GM23338 (cell line): Measurements from ENCODE around the gene LPIN1. TPM values are rescaled to one million over a fixed set of nuclear protein-coding genes. Genes with fewer than 3 reads are reported as not detected.

Experiments used
- ATAC-seq: fragments of 200-7000 bp; cut with Tn5 transposase; 3 replicates; pipeline ENCODE4 v1.9.1; 2020
- DNase-seq: peaks from one replicate; pipeline ENCODE4 v3.0.0-alpha.2; 2015; ENCODE audit warnings: low spot score
- H2AFZ ChIP-seq: fragments of 200-600 bp; sonication (generic); 2 replicates; pipeline ENCODE4 v1.8.0; 2016; ENCODE audit warnings: antibody characterized with exemption, mild to moderate bottlenecking, moderate library complexity
- H3F3A ChIP-seq: fragments of 200-600 bp; sonication (generic); replicated peaks from 2 replicates; pipeline ENCODE4 v1.8.0; 2017; ENCODE audit warnings: antibody characterized with exemption, mixed run types, low read depth
- H3K27ac ChIP-seq: fragments of 200-600 bp; sonication (generic); 2 replicates; pipeline ENCODE4 v1.6.1; 2016; ENCODE audit warnings: low read depth
- H3K27me3 ChIP-seq: fragments of 200-600 bp; sonication (generic); 2 replicates; pipeline ENCODE4 v1.8.0; 2016; ENCODE audit warnings: mild to moderate bottlenecking, mixed run types, moderate library complexity; ENCODE audit not compliant: insufficient read depth
- H3K36me3 ChIP-seq: fragments of 200-600 bp; sonication (generic); 2 replicates; pipeline ENCODE4 v1.8.0; 2016; ENCODE audit warnings: mild to moderate bottlenecking; ENCODE audit not compliant: insufficient read depth
- H3K4me1 ChIP-seq: fragments of 200-600 bp; sonication (generic); 2 replicates; pipeline ENCODE4 v1.8.0; 2016; ENCODE audit warnings: mild to moderate bottlenecking, moderate library complexity; ENCODE audit not compliant: insufficient read depth
- H3K4me2 ChIP-seq: fragments of 200-600 bp; sonication (generic); 2 replicates; pipeline ENCODE4 v1.7.1; 2017; ENCODE audit warnings: mixed run types
- H3K4me3 ChIP-seq: fragments of 200-600 bp; sonication (generic); 2 replicates; pipeline ENCODE4 v1.6.1; 2016; ENCODE audit warnings: mixed run types
- H3K79me2 ChIP-seq: fragments of 200-600 bp; sonication (generic); replicated peaks from 2 replicates; pipeline ENCODE4 v1.8.0; 2017; ENCODE audit warnings: mild to moderate bottlenecking; ENCODE audit not compliant: insufficient read depth
- H3K9me2 ChIP-seq: fragments of 200-600 bp; sonication (generic); 2 replicates; pipeline ENCODE4 v1.8.0; 2017; ENCODE audit not compliant: insufficient read depth
- H4K20me1 ChIP-seq: fragments of 200-600 bp; sonication (generic); replicated peaks from 2 replicates; pipeline ENCODE4 v1.8.0; 2017; ENCODE audit warnings: mild to moderate bottlenecking; ENCODE audit not compliant: insufficient read depth
- H3K27ac Mint-ChIP-seq: 2 replicates; pipeline ENCODE4 v1.8.0; 2020; ENCODE audit warnings: inconsistent platforms, mild to moderate bottlenecking, moderate library complexity, mixed read lengths
- H3K27me3 Mint-ChIP-seq: 3 replicates; pipeline ENCODE4 v1.8.0; 2022; ENCODE audit warnings: low read depth, mild to moderate bottlenecking, moderate library complexity, mixed read lengths, inconsistent platforms; ENCODE audit not compliant: insufficient read depth, poor library complexity
- H3K36me3 Mint-ChIP-seq: 3 replicates; pipeline ENCODE4 v1.8.0; 2021; ENCODE audit warnings: low read depth, mild to moderate bottlenecking, inconsistent platforms, moderate library complexity, mixed read lengths
- H3K4me1 Mint-ChIP-seq: 3 replicates; pipeline ENCODE4 v1.8.0; 2020; ENCODE audit warnings: mild to moderate bottlenecking, inconsistent platforms, mixed read lengths
- H3K4me3 Mint-ChIP-seq: 3 replicates; pipeline ENCODE4 v1.8.0; 2021; ENCODE audit warnings: moderate library complexity, mild to moderate bottlenecking, inconsistent platforms, mixed read lengths
- H3K9me3 Mint-ChIP-seq: 3 replicates; pipeline ENCODE4 v1.8.0; 2020; ENCODE audit warnings: moderate library complexity, mild to moderate bottlenecking, inconsistent platforms, mixed read lengths
- CREB1 ChIP-seq: fragments of 250-450 bp; sonication (Bioruptor Pico); IDR thresholded peaks from 2 replicates; pipeline ENCODE4 v1.5.0; 2020; ENCODE audit warnings: low read depth, mild to moderate bottlenecking, moderate library complexity
- EZH2 ChIP-seq: fragments of 200-600 bp; sonication (generic); IDR thresholded peaks from one replicate; pipeline ENCODE4 v1.8.0; 2017; ENCODE audit warnings: antibody characterized with exemption, mild to moderate bottlenecking, low read depth; ENCODE audit not compliant: unreplicated experiment
- EZH2phosphoT487 ChIP-seq: fragments of 200-600 bp; sonication (generic); IDR thresholded peaks from one replicate; pipeline ENCODE4 v1.8.1; 2018; ENCODE audit warnings: antibody characterized with exemption; ENCODE audit not compliant: unreplicated experiment
- POLR2AphosphoS5 ChIP-seq: IDR thresholded peaks from 2 replicates; pipeline ENCODE4 v1.6.1; 2016; ENCODE audit warnings: antibody characterized with exemption, low read depth
- STAT1 ChIP-seq: IDR thresholded peaks from one replicate; pipeline ENCODE4 v1.6.1; 2016; ENCODE audit warnings: antibody characterized with exemption; ENCODE audit not compliant: unreplicated experiment
- ZNF114 ChIP-seq: fragments of 250-450 bp; sonication (Bioruptor Pico); IDR thresholded peaks from 2 replicates; pipeline ENCODE4 v1.5.0; 2020; ENCODE audit warnings: mild to moderate bottlenecking, moderate library complexity
- ZNF331 ChIP-seq: fragments of 250-450 bp; sonication (Bioruptor Pico); IDR thresholded peaks from 2 replicates; pipeline ENCODE4 v1.5.0; 2020; ENCODE audit warnings: low read depth, mild to moderate bottlenecking, moderate library complexity
- polyA plus RNA-seq: library from polyadenylated mRNA; unstranded; fragments of >200 nt; fragmentation: Nextera tagmentation; extraction: Ambion mirVana; gene quantifications from 2 replicates; pipeline ENCODE4 v1.2.1, GENCODE V29; 2016
- total RNA-seq: library from RNA; depleted of rRNA; stranded (reverse); fragments of >200 nt; shearing (Covaris generic); gene quantifications from 2 replicates; pipeline ENCODE4 v1.2.3, GENCODE V29; 2014
- TF ChIP-seq, protein P1 (sequence below), 2 experiments: fragments of 200-600 bp in 1 of 2; sonication (generic) in 1 of 2; conservative IDR thresholded peaks; 2 replicates each; pipeline versions ENCODE4 v1.5.1 to v1.6.1; 2016 to 2017; ENCODE audit warnings: antibody characterized with exemption in 2 of 2, low read depth in 2 of 2, mild to moderate bottlenecking in 2 of 2, moderate library complexity in 1 of 2
- TF ChIP-seq, protein P2 (sequence below): IDR thresholded peaks from 2 replicates; pipeline ENCODE4 v1.6.1; 2016; ENCODE audit warnings: antibody characterized with exemption
- TF ChIP-seq, protein P3 (sequence below): IDR thresholded peaks from one replicate; pipeline ENCODE4 v1.6.1; 2018; ENCODE audit warnings: antibody characterized with exemption; ENCODE audit not compliant: unreplicated experiment

The LPIN1 gene
- total and polyA plus RNA-seq, 2 experiments from 2014 or later, result 4.4 to 9.5 TPM

DNA sequence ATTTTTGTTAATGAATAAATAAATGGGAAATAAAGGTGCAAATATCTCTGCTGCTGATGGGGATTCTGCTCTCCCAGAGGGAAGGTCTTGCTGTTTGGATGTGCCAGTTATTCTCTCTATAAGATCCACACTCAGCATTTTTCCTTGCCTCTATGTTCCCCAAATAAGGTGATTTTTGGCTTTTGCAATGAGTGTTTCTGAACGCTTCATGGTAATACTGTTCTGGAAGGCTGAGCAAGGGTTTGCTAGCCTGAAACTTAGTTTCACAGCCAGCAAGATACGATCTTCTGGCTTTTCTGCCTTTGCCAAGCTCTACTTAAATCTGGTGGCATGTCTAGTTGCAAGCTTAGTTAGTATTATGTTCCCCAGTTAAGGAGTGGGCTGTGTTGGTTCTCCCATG lies 114.6 kb downstream of the LPIN1 start:
- peaks cover 10% of the 10 kb centered on the region for H3K4me1 Mint-ChIP-seq
- H3K9me3 Mint-ChIP-seq, result peaks cover 50% of the 10 kb centered on the region
- no peaks in the 10 kb centered on the region for H3K79me2 ChIP-seq
- TF ChIP-seq, protein P1, sequence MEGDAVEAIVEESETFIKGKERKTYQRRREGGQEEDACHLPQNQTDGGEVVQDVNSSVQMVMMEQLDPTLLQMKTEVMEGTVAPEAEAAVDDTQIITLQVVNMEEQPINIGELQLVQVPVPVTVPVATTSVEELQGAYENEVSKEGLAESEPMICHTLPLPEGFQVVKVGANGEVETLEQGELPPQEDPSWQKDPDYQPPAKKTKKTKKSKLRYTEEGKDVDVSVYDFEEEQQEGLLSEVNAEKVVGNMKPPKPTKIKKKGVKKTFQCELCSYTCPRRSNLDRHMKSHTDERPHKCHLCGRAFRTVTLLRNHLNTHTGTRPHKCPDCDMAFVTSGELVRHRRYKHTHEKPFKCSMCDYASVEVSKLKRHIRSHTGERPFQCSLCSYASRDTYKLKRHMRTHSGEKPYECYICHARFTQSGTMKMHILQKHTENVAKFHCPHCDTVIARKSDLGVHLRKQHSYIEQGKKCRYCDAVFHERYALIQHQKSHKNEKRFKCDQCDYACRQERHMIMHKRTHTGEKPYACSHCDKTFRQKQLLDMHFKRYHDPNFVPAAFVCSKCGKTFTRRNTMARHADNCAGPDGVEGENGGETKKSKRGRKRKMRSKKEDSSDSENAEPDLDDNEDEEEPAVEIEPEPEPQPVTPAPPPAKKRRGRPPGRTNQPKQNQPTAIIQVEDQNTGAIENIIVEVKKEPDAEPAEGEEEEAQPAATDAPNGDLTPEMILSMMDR (conservative IDR thresholded peaks at IDR 0.05; ENCODE audit: low read depth in 2 of 2), result no peak
- no peak overlapping the region for H2AFZ ChIP-seq
- no peak overlapping the region for H3K27ac Mint-ChIP-seq
- peaks cover 45% of the 10 kb centered on the region for H3K36me3 Mint-ChIP-seq
- H3K4me3 Mint-ChIP-seq, result no peak overlapping the region
- no peaks in the 10 kb centered on the region for H3K9me2 ChIP-seq
- no peak overlapping the region for H3K4me3 ChIP-seq
- H3K27me3 Mint-ChIP-seq, result peaks cover 8% of the 10 kb centered on the region
- H4K20me1 ChIP-seq, result no peaks in the 10 kb centered on the region
- H3K27ac ChIP-seq, result no peak overlapping the region
- H3F3A ChIP-seq, result no peaks in the 10 kb centered on the region
- no peak overlapping the region for H3K4me2 ChIP-seq
- ATAC-seq (no peak), DNase-seq (no peak)
- peaks cover 6% of the 10 kb centered on the region; the same call in 1 of the 2 replicates for H3K36me3 ChIP-seq
- no peaks in the 10 kb centered on the region for H3K27me3 ChIP-seq
- peaks cover 6% of the 10 kb centered on the region for H3K4me1 ChIP-seq

DNA sequence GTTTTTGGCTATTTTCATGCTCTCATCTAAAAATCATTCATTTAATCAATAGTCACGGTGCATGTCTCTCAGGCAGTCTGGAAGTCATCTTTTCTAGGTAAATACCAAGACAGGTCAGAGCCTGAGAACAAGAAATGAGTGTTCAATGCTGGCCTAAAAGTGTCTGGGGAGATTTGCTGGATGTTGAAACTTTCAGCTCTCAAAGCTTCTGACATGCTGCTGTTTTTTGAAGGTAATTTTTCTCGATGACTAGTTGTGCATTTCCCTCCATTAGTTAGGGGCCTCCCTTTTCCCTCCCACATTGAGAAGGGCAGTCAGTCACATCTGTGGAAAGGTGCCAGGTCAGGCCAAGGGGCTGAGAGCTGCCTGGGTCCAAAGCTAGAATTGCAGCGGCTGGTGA lies 115.6 kb downstream of the LPIN1 start:
- Histone ChIP-seq H3K4me3 (no peak overlapping the region), H4K20me1 (no peaks in the 10 kb centered on the region), H3F3A (no peaks in the 10 kb centered on the region), H3K4me2 (no peak overlapping the region), H3K36me3 (peaks cover 6% of the 10 kb centered on the region; the same call in 1 of the 2 replicates), H3K79me2 (no peaks in the 10 kb centered on the region), H3K27ac (no peak overlapping the region), H3K9me2 (no peaks in the 10 kb centered on the region), H3K27me3 (no peaks in the 10 kb centered on the region), H2AFZ (no peak overlapping the region), H3K4me1 (peaks cover 6% of the 10 kb centered on the region)
- TF ChIP-seq POLR2AphosphoS5 (no peak), CREB1 (no peak), STAT1 (no peak)
- Mint-ChIP-seq H3K4me1 (peaks cover 10% of the 10 kb centered on the region), H3K27ac (no peak overlapping the region), H3K36me3 (peaks cover 37% of the 10 kb centered on the region), H3K27me3 (peaks cover 8% of the 10 kb centered on the region), H3K9me3 (peaks cover 40% of the 10 kb centered on the region), H3K4me3 (no peak overlapping the region)
- DNase-seq (no peak), ATAC-seq (no peak)

DNA sequence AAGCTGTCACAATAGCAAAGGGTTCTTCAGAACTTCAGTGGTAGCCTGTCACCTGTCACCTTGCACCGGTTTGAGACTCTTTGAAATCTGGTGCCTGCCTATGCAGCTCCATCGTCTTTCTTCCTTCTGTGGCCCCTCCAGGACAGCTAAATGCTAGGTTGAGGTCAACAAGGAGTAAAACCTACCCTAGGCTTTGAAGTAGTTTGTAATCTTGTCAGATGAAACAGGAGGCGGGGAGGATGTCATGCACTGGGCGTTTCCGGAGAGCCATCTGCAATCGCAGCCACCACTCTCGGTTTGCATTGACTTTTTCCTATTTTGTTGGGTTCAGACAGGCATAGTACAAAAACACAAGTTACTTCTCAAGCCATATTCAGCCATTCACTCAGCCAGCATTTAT lies 116.7 kb downstream of the LPIN1 start:
- Histone ChIP-seq H3K27me3 (no peaks in the 10 kb centered on the region), H3K36me3 (peaks cover 6% of the 10 kb centered on the region; the same call in 1 of the 2 replicates), H3K4me3 (no peak overlapping the region), H3K4me2 (no peak overlapping the region), H3F3A (no peaks in the 10 kb centered on the region), H3K79me2 (no peaks in the 10 kb centered on the region), H4K20me1 (no peaks in the 10 kb centered on the region), H2AFZ (peak overlapping the region; percentile 11; the same call in 1 of the 2 replicates), H3K27ac (no peak overlapping the region), H3K9me2 (no peaks in the 10 kb centered on the region), H3K4me1 (peaks cover 6% of the 10 kb centered on the region)
- Mint-ChIP-seq H3K27me3 (peaks cover 2% of the 10 kb centered on the region), H3K4me3 (no peak overlapping the region), H3K9me3 (peaks cover 30% of the 10 kb centered on the region), H3K27ac (peak overlapping the region; percentile 36; the same call in 1 of the 2 replicates), H3K4me1 (peaks cover 13% of the 10 kb centered on the region), H3K36me3 (peaks cover 27% of the 10 kb centered on the region)
- ATAC-seq (no peak), DNase-seq (no peak)
- TF ChIP-seq EZH2phosphoT487 (no peak), EZH2 (no peak), ZNF331 (CRISPR knock-in tag) (no peak), POLR2AphosphoS5 (no peak), ZNF114 (CRISPR knock-in tag) (no peak)
- TF ChIP-seq, protein P2, sequence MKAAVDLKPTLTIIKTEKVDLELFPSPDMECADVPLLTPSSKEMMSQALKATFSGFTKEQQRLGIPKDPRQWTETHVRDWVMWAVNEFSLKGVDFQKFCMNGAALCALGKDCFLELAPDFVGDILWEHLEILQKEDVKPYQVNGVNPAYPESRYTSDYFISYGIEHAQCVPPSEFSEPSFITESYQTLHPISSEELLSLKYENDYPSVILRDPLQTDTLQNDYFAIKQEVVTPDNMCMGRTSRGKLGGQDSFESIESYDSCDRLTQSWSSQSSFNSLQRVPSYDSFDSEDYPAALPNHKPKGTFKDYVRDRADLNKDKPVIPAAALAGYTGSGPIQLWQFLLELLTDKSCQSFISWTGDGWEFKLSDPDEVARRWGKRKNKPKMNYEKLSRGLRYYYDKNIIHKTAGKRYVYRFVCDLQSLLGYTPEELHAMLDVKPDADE, result no peak
- TF ChIP-seq, protein P3, sequence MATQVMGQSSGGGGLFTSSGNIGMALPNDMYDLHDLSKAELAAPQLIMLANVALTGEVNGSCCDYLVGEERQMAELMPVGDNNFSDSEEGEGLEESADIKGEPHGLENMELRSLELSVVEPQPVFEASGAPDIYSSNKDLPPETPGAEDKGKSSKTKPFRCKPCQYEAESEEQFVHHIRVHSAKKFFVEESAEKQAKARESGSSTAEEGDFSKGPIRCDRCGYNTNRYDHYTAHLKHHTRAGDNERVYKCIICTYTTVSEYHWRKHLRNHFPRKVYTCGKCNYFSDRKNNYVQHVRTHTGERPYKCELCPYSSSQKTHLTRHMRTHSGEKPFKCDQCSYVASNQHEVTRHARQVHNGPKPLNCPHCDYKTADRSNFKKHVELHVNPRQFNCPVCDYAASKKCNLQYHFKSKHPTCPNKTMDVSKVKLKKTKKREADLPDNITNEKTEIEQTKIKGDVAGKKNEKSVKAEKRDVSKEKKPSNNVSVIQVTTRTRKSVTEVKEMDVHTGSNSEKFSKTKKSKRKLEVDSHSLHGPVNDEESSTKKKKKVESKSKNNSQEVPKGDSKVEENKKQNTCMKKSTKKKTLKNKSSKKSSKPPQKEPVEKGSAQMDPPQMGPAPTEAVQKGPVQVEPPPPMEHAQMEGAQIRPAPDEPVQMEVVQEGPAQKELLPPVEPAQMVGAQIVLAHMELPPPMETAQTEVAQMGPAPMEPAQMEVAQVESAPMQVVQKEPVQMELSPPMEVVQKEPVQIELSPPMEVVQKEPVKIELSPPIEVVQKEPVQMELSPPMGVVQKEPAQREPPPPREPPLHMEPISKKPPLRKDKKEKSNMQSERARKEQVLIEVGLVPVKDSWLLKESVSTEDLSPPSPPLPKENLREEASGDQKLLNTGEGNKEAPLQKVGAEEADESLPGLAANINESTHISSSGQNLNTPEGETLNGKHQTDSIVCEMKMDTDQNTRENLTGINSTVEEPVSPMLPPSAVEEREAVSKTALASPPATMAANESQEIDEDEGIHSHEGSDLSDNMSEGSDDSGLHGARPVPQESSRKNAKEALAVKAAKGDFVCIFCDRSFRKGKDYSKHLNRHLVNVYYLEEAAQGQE, result no peak
- TF ChIP-seq, protein P1 (conservative IDR thresholded peaks at IDR 0.05; ENCODE audit: low read depth in 2 of 2), result no peak
